ENCODE results near the gene SLK. TPM values are rescaled to one million over a fixed set of nuclear protein-coding genes. Genes with fewer than 3 reads are reported as not detected.

SLK gene
- total RNA-seq, 6 experiments from 2014 or later, result 7.9 to 16.3 (median 13.0) TPM

GRCh38 chr10:103979530-103979929 is 12.6 kb downstream of the SLK start:
- TF ChIP-seq, protein P1, sequence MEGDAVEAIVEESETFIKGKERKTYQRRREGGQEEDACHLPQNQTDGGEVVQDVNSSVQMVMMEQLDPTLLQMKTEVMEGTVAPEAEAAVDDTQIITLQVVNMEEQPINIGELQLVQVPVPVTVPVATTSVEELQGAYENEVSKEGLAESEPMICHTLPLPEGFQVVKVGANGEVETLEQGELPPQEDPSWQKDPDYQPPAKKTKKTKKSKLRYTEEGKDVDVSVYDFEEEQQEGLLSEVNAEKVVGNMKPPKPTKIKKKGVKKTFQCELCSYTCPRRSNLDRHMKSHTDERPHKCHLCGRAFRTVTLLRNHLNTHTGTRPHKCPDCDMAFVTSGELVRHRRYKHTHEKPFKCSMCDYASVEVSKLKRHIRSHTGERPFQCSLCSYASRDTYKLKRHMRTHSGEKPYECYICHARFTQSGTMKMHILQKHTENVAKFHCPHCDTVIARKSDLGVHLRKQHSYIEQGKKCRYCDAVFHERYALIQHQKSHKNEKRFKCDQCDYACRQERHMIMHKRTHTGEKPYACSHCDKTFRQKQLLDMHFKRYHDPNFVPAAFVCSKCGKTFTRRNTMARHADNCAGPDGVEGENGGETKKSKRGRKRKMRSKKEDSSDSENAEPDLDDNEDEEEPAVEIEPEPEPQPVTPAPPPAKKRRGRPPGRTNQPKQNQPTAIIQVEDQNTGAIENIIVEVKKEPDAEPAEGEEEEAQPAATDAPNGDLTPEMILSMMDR (IDR thresholded peaks at IDR 0.05), result no peak
- TF ChIP-seq POLR2A (IDR thresholded peaks at IDR 0.05), result no peak
- Histone ChIP-seq H3K27ac (no peak overlapping the region), H3K4me1 (peaks cover 0 to 6% (median 0%) of the 10 kb centered on the region in 4 donors), H3K27me3 (no peaks in the 10 kb centered on the region), H3K36me3 (no peaks in the 10 kb centered on the region), H3K4me3 (no peak overlapping the region), H3K9me3 (no peaks in the 10 kb centered on the region)
- intact Hi-C loops (cut with DNase I), result no loop called here
- DNase-seq, result no peak
- WGBS (ENCODE audit: insufficient coverage, low coverage, low lambda C conversion rate, missing lambda C conversion rate), result 93% methylated on average over 2 of the region's 2 CpGs
- ATAC-seq, result no peak

- H3K4me1 ChIP-seq, result peaks cover 0 to 6% (median 0%) of the 10 kb centered on the region in 4 donors
- DNase-seq (no peak), ATAC-seq (peak in 1 of 4 donors; percentile 37)
- no peak overlapping the region for H3K27ac ChIP-seq
- no peak overlapping the region for H3K4me3 ChIP-seq
- TF ChIP-seq, protein P1 (IDR thresholded peaks at IDR 0.05), result no peak
- no peak for TF ChIP-seq POLR2A (IDR thresholded peaks at IDR 0.05)
- no peaks in the 10 kb centered on the region for H3K9me3 ChIP-seq
- WGBS (ENCODE audit: insufficient coverage, low coverage, low lambda C conversion rate, missing lambda C conversion rate), result 55% methylated on average over 6 of the region's 6 CpGs
- intact Hi-C loops (cut with DNase I), result no loop called here
- no peaks in the 10 kb centered on the region for H3K27me3 ChIP-seq
- H3K36me3 ChIP-seq, result no peaks in the 10 kb centered on the region
These were observed 13.5 kb downstream of the SLK start for GRCh38 chr10:103980288-103980906.

DNA sequence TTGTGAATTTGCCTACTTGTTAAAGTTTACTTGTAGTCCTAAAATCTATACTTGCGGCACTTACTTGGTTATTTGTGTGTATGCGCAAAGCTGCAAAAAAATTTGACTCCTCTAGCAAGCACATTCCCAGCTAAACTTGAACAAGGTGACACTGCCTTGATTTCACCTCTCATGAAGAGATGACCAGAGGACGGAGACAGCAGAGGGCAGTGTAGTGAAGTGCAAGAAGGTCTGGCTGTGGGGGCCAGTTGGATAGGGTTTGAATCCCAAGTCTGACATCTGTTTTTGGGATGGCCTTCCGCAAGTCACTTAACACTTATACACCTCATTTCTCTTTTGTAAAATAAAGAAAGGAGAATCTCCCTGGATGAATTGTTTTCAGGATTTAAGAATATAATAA is 15.7 kb downstream of the SLK start:
- intact Hi-C loops (cut with DNase I), result no loop called here
- Histone ChIP-seq H3K27me3 (no peaks in the 10 kb centered on the region), H3K9me3 (no peaks in the 10 kb centered on the region), H3K27ac (no peak overlapping the region), H3K36me3 (no peaks in the 10 kb centered on the region), H3K4me1 (peaks cover 0 to 6% (median 0%) of the 10 kb centered on the region in 4 donors), H3K4me3 (no peak overlapping the region)
- DNase-seq, result no peak
- 90% methylated on average over 4 of the region's 4 CpGs for whole genome bisulfite sequencing (ENCODE audit: insufficient coverage, low coverage, low lambda C conversion rate, missing lambda C conversion rate)
- ATAC-seq, result peak; percentile 48 to 71 (median 52)
- TF ChIP-seq POLR2A (IDR thresholded peaks at IDR 0.05), result no peak
- TF ChIP-seq, protein P1 (IDR thresholded peaks at IDR 0.05), result peak in 3 of 4 donors; percentile 19 to 30 (median 24)

DNA sequence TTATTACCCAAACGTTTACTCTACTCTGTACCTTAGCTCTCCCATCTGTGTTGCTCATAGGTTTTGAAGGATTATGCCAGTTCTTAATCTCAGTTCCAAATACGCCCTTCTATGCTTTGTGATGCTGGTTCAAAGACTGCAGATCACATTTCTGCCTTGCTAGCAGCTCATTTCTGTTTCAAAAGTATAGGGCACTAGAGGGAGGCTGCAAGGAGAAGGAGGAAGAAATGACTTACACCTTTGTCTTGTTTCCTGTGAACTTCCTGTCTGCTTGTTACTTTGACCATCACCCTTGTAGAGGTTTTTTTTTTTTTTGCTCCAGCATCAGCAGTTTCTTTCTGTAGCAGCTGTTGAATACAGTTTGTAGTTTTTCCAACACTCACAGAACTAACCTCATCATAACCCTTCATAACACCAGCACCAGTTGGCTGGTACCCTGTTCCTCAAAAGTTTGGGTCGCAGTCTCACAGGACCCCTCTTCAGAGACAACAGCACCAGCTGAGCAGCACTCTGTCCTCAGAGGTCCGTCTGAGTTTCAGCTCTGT is 16.5 kb downstream of the SLK start:
- H3K4me3 ChIP-seq, result no peak overlapping the region
- no peaks in the 10 kb centered on the region for H3K36me3 ChIP-seq
- ATAC-seq (peak; percentile 34 to 43 (median 38)), DNase-seq (no peak)
- WGBS (ENCODE audit: insufficient coverage, low coverage, low lambda C conversion rate, missing lambda C conversion rate), result 21% methylated on average over 4 of the region's 4 CpGs
- no peaks in the 10 kb centered on the region for H3K27me3 ChIP-seq
- H3K27ac ChIP-seq, result no peak overlapping the region
- intact Hi-C loops (cut with DNase I), result no loop called here
- peaks cover 0 to 6% (median 0%) of the 10 kb centered on the region in 4 donors for H3K4me1 ChIP-seq
- no peaks in the 10 kb centered on the region for H3K9me3 ChIP-seq
- TF ChIP-seq POLR2A (IDR thresholded peaks at IDR 0.05), result no peak
- TF ChIP-seq, protein P1 (IDR thresholded peaks at IDR 0.05), result no peak
